Stimulated activated naive B cell treated with anti-CD40 and anti-IgM and Interleukin-4, amounts not matched to agents 10 μg/mL and 1 μg/mL and 100 μg/mL, for 72 hours (primary cell): ENCODE measurements around the gene CEP295NL.
"Not testable (repeated sequence)": the region's sequence is repeated elsewhere in the genome, so short reads cannot be mapped to it uniquely, and the experiment has no call there.

Source experiments
- ATAC-seq, 2 donors: fragments of 150-1000 bp; cut with Tn5 transposase; replicated peaks; 2 replicates each; pipeline ENCODE4 v1.10.0; 2021; ENCODE audit warnings: moderate library complexity in 1 of 2
- DNase-seq: peaks from one replicate; pipeline ENCODE4 v3.0.0; 2021
- H3K27ac Mint-ChIP-seq: one replicate; pipeline ENCODE4 v1.8.0; 2022; ENCODE audit warnings: mild to moderate bottlenecking, mixed read lengths
- H3K27me3 Mint-ChIP-seq, 2 donors: one replicate each; pipeline ENCODE4 v1.8.0; 2022; ENCODE audit warnings: mixed read lengths in 2 of 2
- H3K36me3 Mint-ChIP-seq, 2 donors: one replicate each; pipeline ENCODE4 v1.8.0; 2022; ENCODE audit warnings: mixed read lengths in 2 of 2, mild to moderate bottlenecking in 1 of 2
- H3K4me1 Mint-ChIP-seq, 2 donors: one replicate each; pipeline ENCODE4 v1.8.0; 2022; ENCODE audit warnings: mixed read lengths in 2 of 2, mild to moderate bottlenecking in 1 of 2
- H3K4me3 Mint-ChIP-seq, 2 donors: one replicate each; pipeline ENCODE4 v1.8.0; 2022; ENCODE audit warnings: mild to moderate bottlenecking in 2 of 2, mixed read lengths in 2 of 2, moderate library complexity in 1 of 2
- H3K9me3 Mint-ChIP-seq, 2 donors: one replicate each; pipeline ENCODE4 v1.8.0; 2022; ENCODE audit warnings: mixed read lengths in 2 of 2, mild to moderate bottlenecking in 1 of 2

Gene CEP295NL, protein sequence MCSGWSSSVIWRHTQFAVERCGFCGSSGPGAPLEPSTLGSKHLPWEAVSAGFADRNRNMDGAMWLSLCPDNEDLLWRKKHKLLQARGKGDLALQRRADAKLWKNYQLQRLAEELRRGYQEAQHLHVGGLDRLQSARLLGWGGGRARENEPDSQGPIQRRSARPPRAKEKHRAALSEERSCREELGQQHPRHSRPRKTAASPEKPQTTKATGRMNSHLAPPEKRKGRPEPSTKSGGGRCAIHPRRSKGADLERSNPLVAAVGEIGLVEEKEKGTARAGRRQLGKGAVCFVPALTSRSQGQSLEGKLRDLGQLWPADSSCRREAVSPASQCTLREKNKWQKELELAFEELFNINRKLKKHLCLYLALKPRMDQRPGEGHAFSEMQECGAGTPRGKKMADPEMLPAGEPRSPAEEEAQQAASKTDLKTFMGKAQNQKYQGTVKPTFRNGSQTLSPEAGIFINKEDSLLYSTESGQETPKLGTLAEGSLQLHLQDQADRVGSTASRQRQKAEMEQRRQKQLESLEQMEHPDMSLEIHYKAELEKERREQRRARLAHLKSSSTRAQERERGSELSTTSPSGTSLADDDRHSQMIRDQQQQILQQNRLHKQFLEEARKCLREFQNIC

DNA sequence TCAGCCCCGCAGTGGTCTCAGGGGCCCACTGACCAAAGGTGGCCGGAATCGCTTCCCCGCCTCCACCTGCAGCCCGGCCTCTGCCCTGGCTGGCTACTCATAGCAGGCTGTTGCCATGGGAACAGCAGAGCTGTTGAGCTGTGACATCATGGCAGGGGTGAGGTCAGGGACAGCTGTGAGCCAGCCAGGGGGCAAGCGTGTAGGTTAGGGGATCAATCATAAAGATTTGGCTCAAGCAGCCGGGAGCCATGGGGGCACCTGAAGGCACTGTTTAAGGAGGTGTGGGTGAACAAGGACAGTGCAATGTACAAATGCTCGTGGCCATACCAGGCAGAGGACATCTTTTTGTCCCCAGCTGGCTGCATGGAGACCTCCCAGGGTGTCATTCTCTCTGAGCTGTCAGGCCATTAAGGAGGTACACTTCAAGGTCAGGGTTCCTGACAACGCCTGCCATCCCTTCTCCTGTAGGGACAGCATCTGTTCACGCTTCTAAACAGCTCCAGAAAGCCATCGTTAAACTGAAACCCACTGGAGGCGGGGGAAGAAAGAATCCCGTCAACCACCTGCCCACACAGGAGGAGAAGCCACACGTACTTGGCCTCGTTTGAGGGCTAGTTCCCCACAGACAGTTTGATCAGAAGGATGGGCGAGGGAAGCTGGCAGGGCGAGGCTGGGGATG is at the start of gene CEP295NL:
Gene CEP295NL (minus strand): TSS at position 101 of the 679 bp plus-strand sequence. CDS start 1,373 bp downstream, outside the sequence.
- no peaks in the 10 kb centered on the region for H3K36me3 Mint-ChIP-seq
- DNase-seq (no peak), ATAC-seq (peak; percentile 34 to 66)
- no peaks in the 10 kb centered on the region for H3K27me3 Mint-ChIP-seq
- peaks cover 9 to 19% of the 10 kb centered on the region in 2 donors for H3K4me1 Mint-ChIP-seq
- no peaks in the 10 kb centered on the region for H3K9me3 Mint-ChIP-seq
- H3K27ac Mint-ChIP-seq = peak within 1 kb of the TSS; percentile 67
- no peak within 1 kb of the TSS for H3K4me3 Mint-ChIP-seq

DNA sequence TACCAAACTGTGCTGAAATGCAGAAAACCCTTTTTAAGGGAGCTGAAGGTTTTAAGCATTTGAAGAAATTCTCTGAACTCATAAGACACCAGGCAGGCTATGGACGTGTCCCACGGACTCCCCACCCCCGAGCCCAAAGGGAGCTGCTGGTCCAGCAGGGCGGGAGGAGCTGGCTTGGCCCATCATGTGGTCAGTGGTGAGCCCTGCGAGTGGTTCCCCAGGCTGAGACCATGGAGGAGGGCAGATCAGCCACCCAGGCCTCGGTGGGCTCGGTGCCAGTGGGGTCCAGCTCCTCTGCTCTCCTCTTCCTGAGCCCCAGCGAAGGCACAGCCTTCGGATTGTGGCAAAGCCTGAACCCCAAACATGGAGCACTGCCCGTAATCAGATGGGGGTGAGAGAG is 49.7 kb upstream of the CEP295NL start:
- H3K27ac Mint-ChIP-seq = peak overlapping the region; percentile 3
- ATAC-seq (no peak), DNase-seq (no peak)

DNA sequence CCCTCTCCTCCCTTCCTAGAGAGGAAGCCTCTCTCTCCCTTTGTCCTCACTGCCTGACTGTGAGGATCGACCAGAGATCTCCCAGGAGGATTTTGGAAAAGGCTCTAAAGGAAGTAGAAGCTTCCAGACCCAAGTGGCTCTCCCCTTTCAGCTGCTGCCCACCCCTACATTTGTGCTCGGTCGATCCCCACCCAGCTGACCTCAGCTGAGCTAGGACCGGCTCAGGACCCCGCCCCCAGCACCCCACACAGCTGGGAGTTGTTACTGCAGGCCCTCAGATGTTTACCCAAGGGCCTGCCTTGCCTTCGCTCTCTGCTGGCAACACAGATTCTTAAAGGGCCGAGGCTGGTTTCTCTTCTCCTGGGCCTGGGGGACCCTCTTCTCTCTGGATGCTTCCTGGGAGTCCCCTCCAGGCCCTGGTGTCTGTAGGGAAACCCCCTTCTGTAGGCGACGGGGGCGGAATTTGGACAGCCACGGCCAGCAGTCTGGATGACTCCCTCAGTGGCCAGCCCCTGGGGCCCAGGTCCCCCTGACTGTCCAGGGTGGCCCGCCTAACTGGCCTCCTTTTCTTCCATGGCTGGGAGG is 49.1 kb upstream of the CEP295NL start:
- H3K9me3 Mint-ChIP-seq = peaks cover 9 to 14% of the 10 kb centered on the region in 2 donors
- H3K36me3 Mint-ChIP-seq = peaks cover 2 to 4% of the 10 kb centered on the region in 2 donors
- ATAC-seq (no peak), DNase-seq (no peak)
- peaks cover 0 to 7% of the 10 kb centered on the region in 2 donors for H3K27me3 Mint-ChIP-seq
- no peak overlapping the region for H3K4me3 Mint-ChIP-seq
- peaks cover 2 to 9% of the 10 kb centered on the region in 2 donors for H3K4me1 Mint-ChIP-seq
- H3K27ac Mint-ChIP-seq = no peak overlapping the region

More for the DNA sequence above, 49.7 kb upstream of the CEP295NL start:
- H3K36me3 Mint-ChIP-seq = peaks cover 2 to 4% of the 10 kb centered on the region in 2 donors
- H3K27me3 Mint-ChIP-seq = peaks cover 0 to 7% of the 10 kb centered on the region in 2 donors
- H3K4me3 Mint-ChIP-seq = no peak overlapping the region
- H3K9me3 Mint-ChIP-seq = peaks cover 9 to 14% of the 10 kb centered on the region in 2 donors
- H3K4me1 Mint-ChIP-seq = peaks cover 2 to 9% of the 10 kb centered on the region in 2 donors

DNA sequence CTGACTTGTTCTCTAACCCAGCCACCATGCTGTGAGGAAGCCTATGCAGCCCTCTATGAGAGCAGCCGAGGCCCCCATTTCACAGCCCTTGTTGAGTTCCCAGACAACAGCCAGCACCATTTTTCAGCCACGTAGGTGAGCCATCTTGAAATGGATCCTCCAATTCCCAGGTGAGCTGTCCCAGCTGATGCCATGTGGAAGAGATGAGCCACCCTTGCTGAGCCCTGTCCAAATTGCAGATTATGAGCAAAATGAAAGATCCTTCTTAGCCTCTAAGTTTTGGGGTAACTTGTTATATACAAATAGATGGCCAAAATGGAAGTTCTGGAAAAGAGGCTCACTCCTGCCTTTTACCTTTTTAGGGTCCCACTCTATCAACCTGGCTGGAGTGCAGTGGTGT is 47.9 kb upstream of the CEP295NL start:
- Mint-ChIP-seq H3K36me3 (peaks cover 2 to 4% of the 10 kb centered on the region in 2 donors), H3K4me3 (no peak overlapping the region), H3K27ac (peak overlapping the region; percentile 66), H3K4me1 (peaks cover 8 to 19% of the 10 kb centered on the region in 2 donors), H3K27me3 (peaks cover 0 to 12% of the 10 kb centered on the region in 2 donors), H3K9me3 (peaks cover 9 to 14% of the 10 kb centered on the region in 2 donors)
- DNase-seq (no peak), ATAC-seq (no peak)

DNA sequence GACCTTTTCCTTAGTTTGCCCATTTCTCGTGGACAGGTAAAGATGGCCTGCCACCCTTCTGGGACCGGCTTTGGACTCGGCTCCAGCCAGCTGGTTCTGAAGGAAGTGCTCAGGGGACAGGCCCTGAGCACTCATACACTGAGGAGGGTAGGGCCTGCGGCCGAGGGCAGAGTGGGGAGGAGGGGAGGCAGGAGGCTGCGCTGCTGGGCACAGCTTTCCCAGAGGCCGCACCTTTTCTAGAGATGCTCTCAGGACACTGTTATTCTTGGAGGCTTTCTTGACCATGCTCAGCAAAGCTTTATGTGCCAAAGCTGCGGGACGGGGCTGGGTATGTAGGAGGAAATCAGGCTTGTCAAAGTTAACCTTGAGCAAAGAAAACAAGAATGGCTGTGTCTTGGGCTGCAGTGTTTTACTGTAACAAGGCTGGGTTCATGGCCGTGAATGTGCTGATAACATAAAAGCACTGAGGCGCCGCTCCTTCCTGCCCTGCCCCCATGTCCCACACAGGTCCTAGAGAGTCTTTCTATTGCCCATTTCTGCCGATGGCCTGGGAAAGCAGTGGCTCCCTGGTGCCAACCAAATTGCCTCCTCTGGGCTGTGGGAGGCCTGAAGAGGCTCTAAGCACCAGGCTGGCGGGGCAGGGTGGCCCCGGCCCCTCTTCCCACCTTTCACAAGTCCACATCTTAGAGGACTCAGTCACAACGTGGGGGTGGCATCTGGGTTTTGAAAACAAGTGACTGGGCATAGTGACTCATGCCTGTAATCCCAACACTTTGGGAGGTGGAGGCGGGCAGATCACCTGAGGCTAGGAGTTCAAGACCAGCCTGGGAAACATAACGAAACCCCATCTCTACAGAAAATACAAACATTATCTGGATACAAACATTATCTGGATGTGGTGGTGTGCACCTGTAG is 44.5 kb upstream of the CEP295NL start:
- H3K27me3 Mint-ChIP-seq = peaks cover 6 to 7% of the 10 kb centered on the region in 2 donors
- H3K27ac Mint-ChIP-seq = no peak overlapping the region
- H3K4me3 Mint-ChIP-seq = no peak overlapping the region
- ATAC-seq = no peak
- no peak for DNase-seq
- peaks cover 2 to 4% of the 10 kb centered on the region in 2 donors for H3K36me3 Mint-ChIP-seq
- peaks cover 9 to 14% of the 10 kb centered on the region in 2 donors for H3K9me3 Mint-ChIP-seq
- peaks cover 10 to 16% of the 10 kb centered on the region in 2 donors for H3K4me1 Mint-ChIP-seq

DNA sequence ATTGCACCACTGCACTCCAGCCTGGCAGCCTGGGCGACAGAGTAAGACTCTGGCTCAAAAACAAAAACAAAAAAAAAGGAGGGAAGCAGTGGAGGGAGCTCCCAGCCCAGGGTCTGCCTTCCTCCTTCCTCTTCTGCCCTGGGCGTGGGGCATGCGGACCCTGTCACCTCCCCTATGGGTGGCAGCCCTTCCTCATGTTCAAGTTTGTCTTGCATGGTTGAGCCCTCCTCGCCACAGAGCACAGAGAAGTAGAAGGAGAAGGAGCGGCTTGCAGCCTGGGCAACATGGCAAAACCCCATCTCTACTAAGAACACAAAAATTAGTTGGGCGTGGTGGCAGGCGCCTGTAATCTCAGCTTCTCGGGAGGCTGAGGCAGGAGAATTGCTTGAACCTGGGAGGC is 43.6 kb upstream of the CEP295NL start:
- DNase-seq (no peak), ATAC-seq (peak in 1 of 2 donors; percentile 23)
- Mint-ChIP-seq H3K36me3 (peaks cover 2 to 4% of the 10 kb centered on the region in 2 donors), H3K27ac (no peak overlapping the region), H3K27me3 (peaks cover 6 to 7% of the 10 kb centered on the region in 2 donors), H3K4me3 (no peak overlapping the region), H3K9me3 (peaks cover 9 to 14% of the 10 kb centered on the region in 2 donors), H3K4me1 (peaks cover 10 to 12% of the 10 kb centered on the region in 2 donors)

DNA sequence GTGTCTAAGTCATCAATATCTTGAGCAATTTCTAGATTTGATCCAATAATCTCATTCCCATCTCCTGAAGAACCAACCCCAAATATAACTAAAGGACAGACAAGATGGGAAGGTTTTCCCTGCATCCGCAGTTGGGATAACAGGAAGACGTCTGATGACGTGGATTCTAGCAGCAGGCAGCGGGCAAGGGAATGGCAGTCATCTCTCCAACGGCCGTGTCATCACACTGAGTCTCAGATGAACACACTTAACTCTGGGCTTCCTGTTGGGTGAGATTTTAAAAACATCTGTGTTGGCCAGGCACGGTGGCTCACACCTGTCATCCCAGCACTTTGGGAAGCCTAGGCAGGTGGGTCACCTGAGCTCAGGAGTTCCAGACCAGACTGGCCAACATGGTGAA is 43.1 kb upstream of the CEP295NL start:
- ATAC-seq = no peak
- Mint-ChIP-seq H3K27ac (no peak overlapping the region), H3K9me3 (peaks cover 8 to 12% of the 10 kb centered on the region in 2 donors), H3K4me1 (peaks cover 10 to 12% of the 10 kb centered on the region in 2 donors), H3K4me3 (no peak overlapping the region), H3K36me3 (peaks cover under 1 to 2% of the 10 kb centered on the region in 2 donors), H3K27me3 (peaks cover 6 to 7% of the 10 kb centered on the region in 2 donors)
- DNase-seq = no peak

DNA sequence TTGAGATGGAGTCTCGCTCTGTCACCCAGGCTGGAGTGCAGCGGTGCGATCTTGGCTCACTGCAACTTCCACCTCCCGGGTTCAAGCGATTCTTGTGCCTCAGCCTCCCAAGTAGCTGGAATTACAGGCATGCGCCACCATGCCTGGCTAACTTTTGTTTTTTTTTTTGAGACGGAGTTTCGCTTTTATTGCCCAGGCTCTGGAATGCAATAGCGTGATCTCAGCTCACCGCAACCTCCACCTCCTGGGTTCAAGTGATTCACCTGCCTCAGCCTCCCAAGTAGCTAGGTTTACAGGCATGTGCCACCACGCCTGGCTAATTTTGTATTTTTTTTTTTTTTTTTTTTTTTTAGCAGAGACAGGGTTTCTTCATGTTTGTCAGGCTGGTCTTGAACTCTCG is 42.5 kb upstream of the CEP295NL start:
- H3K36me3 Mint-ChIP-seq, ATAC-seq, H3K9me3 Mint-ChIP-seq, H3K27me3 Mint-ChIP-seq, H3K4me3 Mint-ChIP-seq, H3K27ac Mint-ChIP-seq, DNase-seq: not testable (repeated sequence)
- peaks cover 10 to 12% of the 10 kb centered on the region in 2 donors for H3K4me1 Mint-ChIP-seq

DNA sequence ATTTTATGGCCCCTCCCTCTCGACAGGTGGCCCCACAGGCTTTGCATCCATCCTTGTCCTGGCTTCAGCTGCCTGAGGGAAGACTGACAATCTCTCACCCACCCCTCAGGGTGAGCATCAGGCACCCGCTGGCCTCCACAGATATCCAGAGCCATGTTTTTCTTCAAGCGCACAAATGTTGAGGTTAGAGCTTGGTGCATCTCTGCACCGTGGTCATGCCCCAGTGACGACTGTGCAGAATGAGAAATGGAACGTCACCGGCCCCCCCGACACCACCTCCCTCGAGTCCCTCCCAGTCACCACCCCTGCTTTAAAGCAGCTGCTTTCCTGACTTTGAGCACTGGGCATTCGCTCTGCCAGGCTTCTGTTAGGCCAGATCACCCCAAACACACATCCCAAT is 42.0 kb upstream of the CEP295NL start:
- H3K27me3 Mint-ChIP-seq = peaks cover 6 to 7% of the 10 kb centered on the region in 2 donors
- no peak overlapping the region for H3K27ac Mint-ChIP-seq
- ATAC-seq = no peak
- H3K4me3 Mint-ChIP-seq = no peak overlapping the region
- H3K4me1 Mint-ChIP-seq = peaks cover 10 to 12% of the 10 kb centered on the region in 2 donors
- no peak for DNase-seq
- H3K36me3 Mint-ChIP-seq = peaks cover 0 to 2% of the 10 kb centered on the region in 2 donors
- peaks cover 0 to 3% of the 10 kb centered on the region in 2 donors for H3K9me3 Mint-ChIP-seq

DNA sequence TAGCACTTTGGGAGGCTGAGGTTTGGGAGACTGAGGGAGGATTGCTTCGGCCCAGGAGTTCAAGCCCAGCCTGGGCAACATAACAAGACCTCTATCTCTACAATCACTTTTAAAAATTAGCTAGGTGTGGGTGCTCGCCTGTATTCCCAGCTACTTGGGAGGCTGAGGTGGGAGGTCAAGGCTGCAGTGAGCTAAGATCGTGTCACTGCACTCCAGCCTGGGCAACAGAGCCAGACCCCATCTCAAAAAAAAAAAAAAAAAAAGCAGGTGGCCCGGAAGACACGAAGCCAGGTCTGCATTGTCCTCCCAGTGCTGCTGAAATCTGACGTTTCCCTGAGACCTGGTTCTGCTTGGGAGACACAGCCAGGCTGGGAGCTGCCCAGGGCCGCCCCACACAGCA is 41.0 kb upstream of the CEP295NL start:
- DNase-seq (no peak), ATAC-seq (no peak)
- peaks cover 10 to 12% of the 10 kb centered on the region in 2 donors for H3K4me1 Mint-ChIP-seq
- H3K36me3 Mint-ChIP-seq = peaks cover 0 to 2% of the 10 kb centered on the region in 2 donors
- H3K27ac Mint-ChIP-seq = no peak overlapping the region
- H3K27me3 Mint-ChIP-seq = peaks cover 10 to 11% of the 10 kb centered on the region in 2 donors
- no peaks in the 10 kb centered on the region for H3K9me3 Mint-ChIP-seq
- H3K4me3 Mint-ChIP-seq = no peak overlapping the region

DNA sequence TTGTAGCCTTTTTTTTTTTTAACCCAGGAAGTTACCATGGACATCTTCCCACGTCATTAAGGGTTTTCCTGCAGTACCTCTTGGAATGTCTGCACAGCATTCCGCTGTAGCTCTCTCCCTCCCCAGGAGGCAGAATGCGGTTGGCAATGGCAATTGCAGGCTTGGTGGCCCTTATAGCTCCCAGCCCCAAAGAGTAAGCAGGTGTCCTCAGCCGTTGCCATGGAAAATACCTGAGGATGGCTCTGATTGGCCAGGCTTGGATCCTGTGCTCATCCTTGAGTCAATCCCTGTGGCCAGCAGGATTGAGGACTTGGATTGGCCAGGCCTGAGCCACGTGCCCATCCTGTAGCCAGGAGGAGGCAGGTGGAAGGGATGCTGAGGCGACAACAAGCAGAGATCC is 37.7 kb upstream of the CEP295NL start:
- ATAC-seq = no peak
- DNase-seq = no peak
- peaks cover 9 to 14% of the 10 kb centered on the region in 2 donors for H3K27me3 Mint-ChIP-seq
- no peaks in the 10 kb centered on the region for H3K9me3 Mint-ChIP-seq
- H3K4me1 Mint-ChIP-seq = peaks cover 0 to 3% of the 10 kb centered on the region in 2 donors
- no peak overlapping the region for H3K4me3 Mint-ChIP-seq
- H3K27ac Mint-ChIP-seq = no peak overlapping the region
- no peaks in the 10 kb centered on the region for H3K36me3 Mint-ChIP-seq

DNA sequence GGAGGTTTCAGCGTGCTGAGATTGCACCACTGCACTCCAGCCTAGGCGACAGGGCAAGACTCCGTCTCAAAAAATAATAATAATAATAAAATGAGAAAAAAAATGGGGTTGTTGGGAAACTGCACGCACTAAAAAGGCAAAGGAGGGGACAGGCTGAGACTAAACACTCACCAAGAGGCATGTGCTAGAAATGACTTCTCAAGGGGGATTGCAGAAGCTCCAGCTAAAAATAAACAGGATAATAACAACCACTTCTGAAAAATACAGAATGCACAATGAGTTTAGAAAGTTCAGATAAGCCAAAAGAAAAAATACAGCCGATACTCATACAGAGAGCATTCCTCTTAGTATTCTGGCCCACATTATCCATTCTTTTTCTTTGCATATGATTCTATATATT is 37.3 kb upstream of the CEP295NL start:
- no peak overlapping the region for H3K4me3 Mint-ChIP-seq
- no peaks in the 10 kb centered on the region for H3K9me3 Mint-ChIP-seq
- H3K36me3 Mint-ChIP-seq = no peaks in the 10 kb centered on the region
- peaks cover 0 to 3% of the 10 kb centered on the region in 2 donors for H3K4me1 Mint-ChIP-seq
- DNase-seq (no peak), ATAC-seq (no peak)
- no peak overlapping the region for H3K27ac Mint-ChIP-seq
- H3K27me3 Mint-ChIP-seq = peaks cover 14 to 19% of the 10 kb centered on the region in 2 donors

DNA sequence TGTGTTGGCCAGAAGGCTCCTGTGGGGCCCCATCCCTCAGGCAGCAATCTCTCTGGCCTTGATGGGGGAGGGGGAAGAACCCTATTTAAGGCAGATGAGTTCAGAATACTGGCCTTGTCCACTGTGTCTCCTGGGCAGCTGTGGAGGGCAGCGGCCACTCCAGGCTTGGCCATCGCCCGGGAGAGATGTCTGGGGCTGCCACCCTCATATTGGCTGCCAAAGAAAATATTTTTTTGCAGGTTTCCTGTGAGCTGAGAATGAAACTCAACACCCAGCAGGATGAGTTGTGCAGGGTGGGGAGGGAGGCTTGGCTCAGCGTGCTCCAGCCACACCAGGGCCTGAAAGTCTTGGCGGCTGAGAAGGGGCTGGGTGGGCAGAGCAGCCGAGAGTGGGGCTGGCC is 36.6 kb upstream of the CEP295NL start:
- no peak for DNase-seq
- Mint-ChIP-seq H3K4me3 (no peak overlapping the region), H3K27me3 (peaks cover 16 to 19% of the 10 kb centered on the region in 2 donors), H3K4me1 (peaks cover 0 to 3% of the 10 kb centered on the region in 2 donors), H3K36me3 (no peaks in the 10 kb centered on the region), H3K27ac (no peak overlapping the region), H3K9me3 (no peaks in the 10 kb centered on the region)
- no peak for ATAC-seq
